ENCODE measurements around the gene DDX52.

DDX52 gene

GRCh38 chr17:37673386-37673785, 30.1 kb upstream of the DDX52 start:
- TF ChIP-seq CTCF (IDR thresholded peaks at IDR 0.05; ENCODE audit: low read depth, low read length, poor library complexity, severe bottlenecking): no peak
- no peak for TF ChIP-seq EZH2phosphoT487 (IDR thresholded peaks at IDR 0.05; ENCODE audit: borderline replicate concordance, low read length)
- Histone ChIP-seq H4K20me1 (ENCODE audit: control insufficient read depth, insufficient read depth, low read depth, low read length) (no peaks in the 10 kb centered on the region), H3K4me1 (ENCODE audit: control insufficient read depth, low read length) (no peaks in the 10 kb centered on the region), H3K27ac (ENCODE audit: low read depth, low read length) (no peak overlapping the region), H3K27me3 (ENCODE audit: control insufficient read depth, low read length) (peaks cover 20% of the 10 kb centered on the region), H3K79me2 (ENCODE audit: control insufficient read depth, low read length) (no peaks in the 10 kb centered on the region), H3F3A (ENCODE audit: control insufficient read depth, insufficient read depth) (no peaks in the 10 kb centered on the region), H3K9me3 (ENCODE audit: control insufficient read depth, insufficient read depth, low read length) (no peaks in the 10 kb centered on the region), H3K9me2 (replicated peaks; ENCODE audit: control insufficient read depth, low read length) (no peaks in the 10 kb centered on the region), H3K4me2 (ENCODE audit: low read length) (no peak overlapping the region), H3K36me3 (ENCODE audit: control insufficient read depth, low read length) (no peaks in the 10 kb centered on the region), H3K4me3 (ENCODE audit: low read length) (no peak overlapping the region)

- H3K27ac ChIP-seq (ENCODE audit: low read depth, low read length): no peak overlapping the region
These were observed 29.4 kb upstream of the DDX52 start for GRCh38 chr17:37672548-37673078.

GRCh38 chr17:37671824-37672547, 28.7 kb upstream of the DDX52 start:
- peaks cover 21% of the 10 kb centered on the region for H3K27me3 ChIP-seq (ENCODE audit: control insufficient read depth, low read length)
- H3K79me2 ChIP-seq (ENCODE audit: control insufficient read depth, low read length): no peaks in the 10 kb centered on the region
- H3K27ac ChIP-seq (ENCODE audit: low read depth, low read length): no peak overlapping the region

More at GRCh38 chr17:37672548-37673078, 29.4 kb upstream of the DDX52 start:
- Histone ChIP-seq H3K4me1 (ENCODE audit: control insufficient read depth, low read length) (no peaks in the 10 kb centered on the region), H3K4me3 (ENCODE audit: low read length) (no peak overlapping the region), H3K9me3 (ENCODE audit: control insufficient read depth, insufficient read depth, low read length) (no peaks in the 10 kb centered on the region), H3F3A (ENCODE audit: control insufficient read depth, insufficient read depth) (no peaks in the 10 kb centered on the region), H3K36me3 (ENCODE audit: control insufficient read depth, low read length) (no peaks in the 10 kb centered on the region), H3K4me2 (ENCODE audit: low read length) (no peak overlapping the region), H3K79me2 (ENCODE audit: control insufficient read depth, low read length) (no peaks in the 10 kb centered on the region), H4K20me1 (ENCODE audit: control insufficient read depth, insufficient read depth, low read depth, low read length) (no peaks in the 10 kb centered on the region), H3K27me3 (ENCODE audit: control insufficient read depth, low read length) (peaks cover 24% of the 10 kb centered on the region), H3K9me2 (replicated peaks; ENCODE audit: control insufficient read depth, low read length) (no peaks in the 10 kb centered on the region)
- TF ChIP-seq CTCF (IDR thresholded peaks at IDR 0.05; ENCODE audit: low read depth, low read length, poor library complexity, severe bottlenecking) (no peak), EZH2phosphoT487 (IDR thresholded peaks at IDR 0.05; ENCODE audit: borderline replicate concordance, low read length) (no peak)

More at GRCh38 chr17:37671824-37672547, 28.7 kb upstream of the DDX52 start:
- Histone ChIP-seq H3K4me3 (ENCODE audit: low read length) (no peak overlapping the region), H3K36me3 (ENCODE audit: control insufficient read depth, low read length) (no peaks in the 10 kb centered on the region), H4K20me1 (ENCODE audit: control insufficient read depth, insufficient read depth, low read depth, low read length) (no peaks in the 10 kb centered on the region), H3K9me3 (ENCODE audit: control insufficient read depth, insufficient read depth, low read length) (no peaks in the 10 kb centered on the region), H3K4me1 (ENCODE audit: control insufficient read depth, low read length) (no peaks in the 10 kb centered on the region), H3K4me2 (ENCODE audit: low read length) (no peak overlapping the region), H3F3A (ENCODE audit: control insufficient read depth, insufficient read depth) (no peaks in the 10 kb centered on the region), H3K9me2 (replicated peaks; ENCODE audit: control insufficient read depth, low read length) (no peaks in the 10 kb centered on the region)
- no peak for TF ChIP-seq CTCF (IDR thresholded peaks at IDR 0.05; ENCODE audit: low read depth, low read length, poor library complexity, severe bottlenecking)
- no peak for TF ChIP-seq EZH2phosphoT487 (IDR thresholded peaks at IDR 0.05; ENCODE audit: borderline replicate concordance, low read length)
